Measurements from ENCODE around the gene PRDM16. TPM values are rescaled to one million over a fixed set of nuclear protein-coding genes. Genes with fewer than 3 reads are reported as not detected.

PRDM16 gene
- polyA plus RNA-seq, 1 donor (not counting 4 experiments of a cell fraction or from before 2014, with no cell fraction given): 0.05 TPM

DNA sequence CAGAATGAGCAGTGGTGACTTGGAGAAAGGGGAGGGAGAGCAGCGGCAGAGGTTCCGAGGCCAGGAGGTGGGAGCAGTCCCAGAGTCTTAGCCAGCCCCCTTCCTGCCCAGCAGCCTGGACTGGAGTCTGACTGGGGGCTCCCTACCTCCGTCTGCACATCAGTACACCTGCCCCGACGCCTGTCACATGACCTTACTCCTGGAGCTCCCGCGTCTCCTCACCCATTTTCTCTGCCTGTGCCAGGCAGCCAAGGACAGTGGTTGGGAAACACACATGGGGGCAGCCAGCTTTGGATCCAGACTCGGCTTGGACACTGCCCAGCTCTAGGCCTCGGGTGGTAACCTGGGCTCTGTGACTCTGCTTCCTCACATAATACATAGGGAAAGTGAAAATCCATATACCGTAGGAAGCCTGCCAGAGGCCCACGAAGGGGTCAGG lies 30.9 kb upstream of the PRDM16 start:
- Histone ChIP-seq H2AFZ (ENCODE audit: control insufficient read depth, low read length) (no peak overlapping the region), H3K79me2 (ENCODE audit: control insufficient read depth, insufficient read depth, low read length) (no peaks in the 10 kb centered on the region), H3K36me3 (ENCODE audit: control insufficient read depth in 2 of 2, extremely low read depth in 1 of 2, insufficient read depth in 2 of 2, low read length in 2 of 2) (no peaks in the 10 kb centered on the region), H3K27ac (ENCODE audit: control insufficient read depth, insufficient read depth, low read length) (no peak overlapping the region), H3K4me1 (ENCODE audit: control insufficient read depth, extremely low read depth, insufficient read depth, low read length) (no peaks in the 10 kb centered on the region), H3K9ac (ENCODE audit: control insufficient read depth, extremely low read depth, insufficient read depth, low read length) (no peak overlapping the region), H3K9me1 (ENCODE audit: control insufficient read depth, extremely low read depth, insufficient read depth, low read length) (no peaks in the 10 kb centered on the region), H3K4me3 (ENCODE audit: control insufficient read depth in 2 of 3, extremely low read depth in 1 of 3, insufficient read depth in 2 of 3, low read depth in 1 of 3, low read length in 3 of 3) (no peak overlapping the region), H3K4me2 (ENCODE audit: control insufficient read depth, extremely low read depth, insufficient read depth, low read depth, low read length) (no peak overlapping the region), H3K9me3 (ENCODE audit: control insufficient read depth, low read depth, low read length) (peaks cover 7% of the 10 kb centered on the region), H3K27me3 (ENCODE audit: control insufficient read depth, extremely low read depth, insufficient read depth, low read length) (no peaks in the 10 kb centered on the region), H4K20me1 (ENCODE audit: control insufficient read depth, extremely low read depth, insufficient read depth, low read length) (no peaks in the 10 kb centered on the region)
- no peak for DNase-seq (ENCODE audit: low read depth, low spot score)
- TF ChIP-seq CTCF (optimal IDR thresholded peaks at IDR 0.05 in 1 of 3, IDR thresholded peaks at IDR 0.05 in 1 of 3, conservative IDR thresholded peaks at IDR 0.05 in 1 of 3; ENCODE audit: extremely low read depth in 1 of 3, insufficient read depth in 2 of 3, low read length in 3 of 3) (no peak), EZH2 (IDR thresholded peaks at IDR 0.05; ENCODE audit: low read length) (no peak)
- dilution Hi-C loops (cut with MboI; ENCODE audit: extremely low pct_ligation_motif_present, low sequenced_read_pairs): no loop called here
- FAIRE-seq: no peak

GRCh38 chr1:3038571-3039181 lies 30.3 kb upstream of the PRDM16 start:
- Histone ChIP-seq H3K9ac (ENCODE audit: control insufficient read depth, extremely low read depth, insufficient read depth, low read length) (no peak overlapping the region), H4K20me1 (ENCODE audit: control insufficient read depth, extremely low read depth, insufficient read depth, low read length) (no peaks in the 10 kb centered on the region), H3K9me3 (ENCODE audit: control insufficient read depth, low read depth, low read length) (peaks cover 7% of the 10 kb centered on the region), H3K79me2 (ENCODE audit: control insufficient read depth, insufficient read depth, low read length) (no peaks in the 10 kb centered on the region), H3K9me1 (ENCODE audit: control insufficient read depth, extremely low read depth, insufficient read depth, low read length) (no peaks in the 10 kb centered on the region), H3K27ac (ENCODE audit: control insufficient read depth, insufficient read depth, low read length) (no peak overlapping the region), H2AFZ (ENCODE audit: control insufficient read depth, low read length) (no peak overlapping the region), H3K4me3 (ENCODE audit: control insufficient read depth in 2 of 3, extremely low read depth in 1 of 3, insufficient read depth in 2 of 3, low read depth in 1 of 3, low read length in 3 of 3) (no peak overlapping the region), H3K36me3 (ENCODE audit: control insufficient read depth in 2 of 2, extremely low read depth in 1 of 2, insufficient read depth in 2 of 2, low read length in 2 of 2) (no peaks in the 10 kb centered on the region), H3K4me2 (ENCODE audit: control insufficient read depth, extremely low read depth, insufficient read depth, low read depth, low read length) (no peak overlapping the region), H3K4me1 (ENCODE audit: control insufficient read depth, extremely low read depth, insufficient read depth, low read length) (no peaks in the 10 kb centered on the region), H3K27me3 (ENCODE audit: control insufficient read depth, extremely low read depth, insufficient read depth, low read length) (no peaks in the 10 kb centered on the region)
- no peak for TF ChIP-seq CTCF (optimal IDR thresholded peaks at IDR 0.05 in 1 of 3, IDR thresholded peaks at IDR 0.05 in 1 of 3, conservative IDR thresholded peaks at IDR 0.05 in 1 of 3; ENCODE audit: extremely low read depth in 1 of 3, insufficient read depth in 2 of 3, low read length in 3 of 3)
- TF ChIP-seq EZH2 (IDR thresholded peaks at IDR 0.05; ENCODE audit: low read length): no peak
- dilution Hi-C loops (cut with MboI; ENCODE audit: extremely low pct_ligation_motif_present, low sequenced_read_pairs): no loop called here
- DNase-seq (ENCODE audit: low read depth, low spot score): no peak
- FAIRE-seq: no peak
